Transverse colon (tissue), 4 donors: ENCODE results near the gene ZNF100. TPM values are rescaled to one million over a fixed set of nuclear protein-coding genes. Genes with fewer than 3 reads are reported as not detected.
"Not testable (repeated sequence)": the region's sequence is repeated elsewhere in the genome, so short reads cannot be mapped to it uniquely, and the experiment has no call there.

Source experiments
- DNase-seq: peaks from one replicate; pipeline ENCODE4 v3.0.0-alpha.2; 2019
- H3K27ac ChIP-seq, 4 donors: fragments of 200-600 bp; sonication (generic); 2 replicates each; pipeline ENCODE4 v1.5.1; 2016 to 2018; ENCODE audit warnings: inconsistent platforms in 4 of 4
- H3K27me3 ChIP-seq: fragments of 200-600 bp; sonication (generic); 2 replicates; pipeline ENCODE4 v1.5.1; 2017; ENCODE audit warnings: inconsistent platforms
- H3K36me3 ChIP-seq, 4 donors: fragments of 200-600 bp; sonication (generic); 2 replicates each; pipeline ENCODE4 v1.5.1; 2017 to 2019; ENCODE audit warnings: inconsistent platforms in 4 of 4
- H3K4me1 ChIP-seq, 4 donors: fragments of 200-600 bp; sonication (generic); 2 replicates each; pipeline ENCODE4 v1.5.1; 2017 to 2020; ENCODE audit warnings: inconsistent platforms in 4 of 4
- H3K4me3 ChIP-seq, 4 donors: fragments of 200-600 bp; sonication (generic); 1 replicate in 1 of 4; 2 replicates in 3 of 4; pipeline versions ENCODE4 v1.5.1 to v1.6.1; 2017 to 2019; ENCODE audit warnings: inconsistent platforms in 4 of 4
- H3K9me3 ChIP-seq, 2 donors: fragments of 200-600 bp; sonication (generic); 2 replicates each; pipeline ENCODE4 v1.5.1; 2017 to 2019; ENCODE audit warnings: inconsistent platforms in 2 of 2
- CTCF ChIP-seq, 5 experiments: fragments of 200-600 bp in 3 of 5; fragments of 450-650 bp in 2 of 5; sonication (generic) in 3 of 5; IDR thresholded peaks; 1 replicate in 2 of 5; 2 replicates in 3 of 5; pipeline ENCODE4 v1.5.1; 2016 to 2017; ENCODE audit warnings: antibody characterized with exemption in 5 of 5, inconsistent platforms in 3 of 5, mild to moderate bottlenecking in 2 of 5, moderate library complexity in 1 of 5
- EP300 ChIP-seq: sonication (generic); formaldehyde crosslinking; IDR thresholded peaks from one replicate; pipeline ENCODE4 v1.6.1; 2017; ENCODE audit warnings: antibody characterized with exemption, low read depth
- POLR2A ChIP-seq: fragments of 450-650 bp; IDR thresholded peaks from one replicate; pipeline ENCODE4 v1.6.1; 2016; ENCODE audit warnings: antibody characterized with exemption, mild to moderate bottlenecking, moderate library complexity
- POLR2AphosphoS5 ChIP-seq, 3 donors: sonication (generic); formaldehyde crosslinking; IDR thresholded peaks; one replicate each; pipeline ENCODE4 v1.6.1; 2016; ENCODE audit warnings: antibody characterized with exemption in 3 of 3
- WGBS, 2 donors: methylation state at CpG; one replicate each; pipeline ENCODE4 v1.1.5; 2018; ENCODE audit warnings: low coverage in 1 of 2; 5-methylcytosine and 5-hydroxymethylcytosine counted together
- in situ Hi-C, 4 donors: fragments of 200-750 bp; cut with MboI; loops; one replicate each; pipeline versions ENCODE4 v1.15.0 to v1.15.1; 2017; ENCODE audit warnings: low sequenced_read_pairs in 3 of 4, low pct_ligation_motif_present in 1 of 4, low pct_unique_long_range_greater_than_20kb in 1 of 4
- intact Hi-C: fragments of 100-400 bp; cut with DNase I; formaldehyde crosslinking; loops from one replicate; pipeline ENCODE4 v1.15.1; 2023; ENCODE audit warnings: low total_unique reads
- total RNA-seq, 4 donors: library from RNA; depleted of rRNA; stranded (reverse); fragments of >200 nt; gene quantifications; one replicate each; pipeline ENCODE4 v1.1.0, GENCODE V29; 2016

Gene ZNF100
- total RNA-seq, 4 donors from 2014 or later: 0.75 to 24.1 (median 9.0) TPM

GRCh38 chr19:21740559-21740958 is 26.8 kb downstream of the ZNF100 start:
- 94 to 100% methylated on average over 2 to 4 of the region's 4 CpGs for WGBS, 2 donors
- no peak for DNase-seq
- Histone ChIP-seq H3K4me3 (no peak overlapping the region), H3K27ac (no peak overlapping the region), H3K27me3 (no peaks in the 10 kb centered on the region), H3K36me3 (peaks cover 0 to 67% (median 29%) of the 10 kb centered on the region in 4 donors), H3K9me3 (peaks cover 16 to 27% of the 10 kb centered on the region in 2 donors), H3K4me1 (no peaks in the 10 kb centered on the region)
- no peak for TF ChIP-seq POLR2A
- no peak for TF ChIP-seq EP300
- TF ChIP-seq POLR2AphosphoS5 (IDR thresholded peaks at IDR 0.05): no peak
- TF ChIP-seq CTCF (IDR thresholded peaks at IDR 0.05): no peak
- intact Hi-C loops: no loop called here
- in situ Hi-C loops: no loop called here

- H3K4me3 ChIP-seq, H3K4me1 ChIP-seq, DNase-seq, intact Hi-C loops, H3K27ac ChIP-seq, H3K27me3 ChIP-seq, in situ Hi-C loops: not testable (repeated sequence)
- Histone ChIP-seq H3K36me3 (peaks cover 0 to 51% (median 27%) of the 10 kb centered on the region in 4 donors), H3K9me3 (peaks cover 69 to 77% of the 10 kb centered on the region in 2 donors)
- 97 to 98% methylated on average over 5 of the region's 5 CpGs for WGBS, 2 donors
Observed at GRCh38 chr19:21726942-21727747, 40.2 kb downstream of the ZNF100 start.

DNA sequence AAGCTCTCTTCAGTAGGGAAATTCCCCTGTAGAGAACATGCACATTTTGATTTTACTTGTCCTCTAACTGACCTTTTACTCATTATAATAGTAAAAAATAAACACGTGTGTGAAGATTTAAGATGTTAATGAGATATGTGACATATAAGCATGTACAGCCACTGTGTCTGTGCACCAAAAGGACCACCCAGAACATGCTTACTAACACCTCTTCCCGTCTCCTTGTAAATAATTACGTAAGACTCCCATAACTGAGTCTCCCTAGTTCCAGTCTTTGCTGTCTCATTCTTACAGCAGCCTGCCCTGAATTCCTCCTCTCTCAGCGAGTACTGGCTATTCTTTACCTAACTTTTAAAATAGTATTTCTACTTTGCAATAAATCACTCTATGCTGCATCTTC is 53.6 kb downstream of the ZNF100 start:
- in situ Hi-C loops: no loop called here
- 60 to 88% methylated on average over 4 of the region's 4 CpGs for WGBS, 2 donors

GRCh38 chr19:21709464-21709863 is 57.9 kb downstream of the ZNF100 start:
- Histone ChIP-seq H3K9me3 (no peaks in the 10 kb centered on the region), H3K27me3 (no peaks in the 10 kb centered on the region), H3K36me3 (no peaks in the 10 kb centered on the region), H3K27ac (no peak overlapping the region), H3K4me1 (no peaks in the 10 kb centered on the region), H3K4me3 (no peak overlapping the region)
- in situ Hi-C loops: no loop called here
- 97% methylated on average over 24 of the region's 24 CpGs; no CpG with 5 or more reads in 1 of the 2 donors for WGBS, 2 donors
- intact Hi-C loops: no loop called here
- TF ChIP-seq EP300: no peak
- no peak for TF ChIP-seq POLR2AphosphoS5 (IDR thresholded peaks at IDR 0.05)
- no peak for TF ChIP-seq POLR2A
- no peak for TF ChIP-seq CTCF (IDR thresholded peaks at IDR 0.05)
- no peak for DNase-seq

More for the DNA sequence above, 53.6 kb downstream of the ZNF100 start:
- Histone ChIP-seq H3K36me3 (no peaks in the 10 kb centered on the region), H3K27ac (no peak overlapping the region), H3K27me3 (no peaks in the 10 kb centered on the region), H3K4me1 (no peaks in the 10 kb centered on the region), H3K4me3 (no peak overlapping the region), H3K9me3 (peaks cover 3 to 17% of the 10 kb centered on the region in 2 donors)
- DNase-seq: no peak
- TF ChIP-seq POLR2AphosphoS5 (IDR thresholded peaks at IDR 0.05): no peak
- no peak for TF ChIP-seq CTCF (IDR thresholded peaks at IDR 0.05)
- TF ChIP-seq POLR2A: no peak
- TF ChIP-seq EP300: no peak
- intact Hi-C loops: no loop called here

DNA sequence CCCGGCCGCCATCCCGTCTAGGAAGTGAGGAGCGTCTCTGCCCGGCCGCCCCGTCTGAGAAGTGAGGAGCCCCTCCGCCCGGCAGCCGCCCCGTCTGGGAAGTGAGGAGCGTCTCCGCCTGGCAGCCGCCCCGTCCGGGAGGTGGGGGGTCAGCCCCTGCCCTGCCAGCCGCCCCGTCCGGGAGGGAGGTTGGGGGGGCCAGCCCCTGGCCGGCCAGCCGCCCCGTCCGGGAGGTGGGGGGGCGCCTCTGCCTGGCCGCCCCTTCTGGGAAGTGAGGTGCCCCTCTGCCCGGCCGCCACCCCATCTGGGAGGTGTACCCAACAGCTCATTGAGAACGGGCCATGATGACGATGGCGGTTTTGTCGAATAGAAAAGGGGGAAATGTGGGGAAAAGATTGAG is 59.5 kb downstream of the ZNF100 start:
- not testable (repeated sequence) for H3K4me3 ChIP-seq, H3K27ac ChIP-seq
- 95% methylated on average over 11 of the region's 31 CpGs; no CpG with 5 or more reads in 1 of the 2 donors for WGBS, 2 donors

More for the DNA sequence above, 59.5 kb downstream of the ZNF100 start:
- H3K27me3 ChIP-seq, H3K9me3 ChIP-seq, DNase-seq, in situ Hi-C loops, H3K4me1 ChIP-seq, H3K36me3 ChIP-seq, intact Hi-C loops: not testable (repeated sequence)
